ENCODE data around the gene DDX42. TPM values are rescaled to one million over a fixed set of nuclear protein-coding genes. Genes with fewer than 3 reads are reported as not detected.

Gene DDX42
- total and polyA plus RNA-seq, 2 of the 13 experiments (the other 11 are each of a cell fraction or from before 2014, with no cell fraction given): 87.2 to 92.9 TPM

- FAIRE-seq: peak; percentile 77
- no TSS peak for BruUV-seq (replicated peaks)
- intact Hi-C loops (cut with micrococcal nuclease; ENCODE audit: unreplicated experiment): loop anchor here (5.0 kb wide), 1 partner anchor 70 kb away; the partner anchor contains the start of genes CCDC47 and DDX42
- TF ChIP-seq ZFP1 (CRISPR knock-in tag; IDR thresholded peaks at IDR 0.05): peak; percentile 89
- peak; percentile 21; the same call in 1 of the 2 replicates for TF ChIP-seq HIC2 (CRISPR knock-in tag; IDR thresholded peaks at IDR 0.05; ENCODE audit: low read depth)
- no peak; the same call in 1 of the 2 replicates for TF ChIP-seq ARHGAP35 (CRISPR knock-in tag; IDR thresholded peaks at IDR 0.05; ENCODE audit: borderline replicate concordance)
- peak; percentile 49 for TF ChIP-seq AGO1 (IDR thresholded peaks at IDR 0.05; ENCODE audit: low read depth, low read length, poor library complexity, severe bottlenecking)
- TF ChIP-seq TP53 (CRISPR knock-in tag; conservative IDR thresholded peaks at IDR 0.05): peak; percentile 96
- peak; percentile 53; the same call in 1 of the 2 replicates for TF ChIP-seq ZNF703 (CRISPR knock-in tag; IDR thresholded peaks at IDR 0.05; ENCODE audit: borderline replicate concordance)
- TF ChIP-seq TBX2 (CRISPR knock-in tag; IDR thresholded peaks at IDR 0.05; ENCODE audit: borderline replicate concordance): peak; percentile 92
- peak; percentile 80 for TF ChIP-seq ZBTB14 (CRISPR knock-in tag; IDR thresholded peaks at IDR 0.05)
- peak; percentile 98 for TF ChIP-seq CBFB (CRISPR knock-in tag; IDR thresholded peaks at IDR 0.05)
- TF ChIP-seq ATF7-NPFF (CRISPR knock-in tag; IDR thresholded peaks at IDR 0.05; ENCODE audit: low read depth): peak; percentile 98
- peak; percentile 77; the same call in 1 of the 2 replicates for TF ChIP-seq ZNF260 (CRISPR knock-in tag; IDR thresholded peaks at IDR 0.05; ENCODE audit: borderline replicate concordance, low read depth)
- TF ChIP-seq ZNF546 (CRISPR knock-in tag; conservative IDR thresholded peaks at IDR 0.05): peak; percentile 57; the same call in 1 of the 2 replicates
- peak; percentile 84; the same call in 2 of the 3 replicates for TF ChIP-seq MXI1 (IDR thresholded peaks at IDR 0.05; ENCODE audit: borderline replicate concordance, low read depth, low read length)
- peak; percentile 63; the same call in 1 of the 2 replicates for TF ChIP-seq GATA4 (IDR thresholded peaks at IDR 0.05; ENCODE audit: borderline replicate concordance, low read depth)
- TF ChIP-seq THAP11 (CRISPR knock-in tag; IDR thresholded peaks at IDR 0.05): peak; percentile 91
- TF ChIP-seq PRDM4 (CRISPR knock-in tag; IDR thresholded peaks at IDR 0.05; ENCODE audit: borderline replicate concordance): no peak
- peak; percentile 99 for TF ChIP-seq PITX1 (CRISPR knock-in tag; IDR thresholded peaks at IDR 0.05)
These were observed 68.8 kb downstream of the DDX42 start, which contains the start of gene SMARCD2 for GRCh38 chr17:63842540-63843386. Gene SMARCD2, minus strand, starts transcription at chr17:63842685. Its CDS starts 11 bp downstream, at chr17:63842674.

More at GRCh38 chr17:63842540-63843386, 68.8 kb downstream of the DDX42 start, which contains the start of gene SMARCD2:
- Histone ChIP-seq H3K9ac (ENCODE audit: insufficient read depth, low read depth, low read length) (peak within 1 kb of the TSS; percentile 93), H3K36me3 (replicated peaks in 1 of 2; ENCODE audit: control insufficient read depth in 1 of 2, insufficient read depth in 2 of 2, low read length in 2 of 2) (peaks cover 0 to 6% of the 10 kb centered on the region in 2 experiments; a peak in 2 of 5 replicates), H3K9me3 (ENCODE audit: low read length) (no peaks in the 10 kb centered on the region), H3K27me3 (ENCODE audit: control insufficient read depth in 1 of 2, insufficient read depth in 2 of 2, low read length in 2 of 2) (no peaks in the 10 kb centered on the region; a peak in 1 of 5 replicates), H3K79me2 (ENCODE audit: insufficient read depth, low read length) (peaks cover 42% of the 10 kb centered on the region), H3K4me2 (ENCODE audit: low read depth, low read length) (peak within 1 kb of the TSS; percentile 92), H2AFZ (ENCODE audit: low read length) (peak within 1 kb of the TSS; percentile 24), H4K20me1 (ENCODE audit: insufficient read depth, low read length) (peaks cover 10% of the 10 kb centered on the region; the same call in 1 of the 2 replicates), H3K4me1 (ENCODE audit: insufficient read depth, low read length) (peaks cover 44% of the 10 kb centered on the region), H3K27ac (ENCODE audit: extremely low read length, insufficient read depth, low read length) (peak within 1 kb of the TSS; percentile 92), H3K4me3 (replicated peaks in 1 of 3; ENCODE audit: insufficient read depth in 1 of 3, low read depth in 2 of 3, low read length in 3 of 3) (peak within 1 kb of the TSS; percentile 85 to 98 (median 97))
- peak; percentile 80 for ATAC-seq
- ChIA-PET POLR2A (interaction anchor here (0.6 to 2.6 kb wide), 14 partner anchors 9 to 292 kb away, joined by 3 to 28 read pairs (median 4); partner anchors contain the start of genes CCDC47, DCAF7, DDX42 and PSMC5), CTCF (ENCODE audit: low intra/inter-chr PET ratio, low total read pairs) (no interaction called here)
- 2% methylated on average over 62 of the region's 92 CpGs for WGBS (ENCODE audit: low lambda C conversion rate)
- DNase-seq (ENCODE audit: low spot score): peak; percentile 99
- in situ Hi-C loops (cut with HindIII; ENCODE audit: extremely low pct_ligation_motif_present, low pct_unique_long_range_greater_than_20kb): loop anchor here (10.0 kb wide), 1 partner anchor 662 kb away; the partner anchor contains the start of genes CEP95 and DDX5
